Osteoblast (primary cell): Measurements from ENCODE around the gene PIGN. TPM values are rescaled to one million over a fixed set of nuclear protein-coding genes. Genes with fewer than 3 reads are reported as not detected.

Experiments
- DNase-seq: peaks from one replicate; pipeline ENCODE4 v3.0.0; 2011; ENCODE audit warnings: low spot score, mixed read lengths; ENCODE audit not compliant: insufficient read length; ENCODE audit errors: missing footprints
- H2AFZ ChIP-seq: 2 replicates; pipeline ENCODE4 v1.6.0; 2011; ENCODE audit warnings: mild to moderate bottlenecking, low read length
- H3K27ac ChIP-seq: 2 replicates; pipeline ENCODE4 v1.5.1; 2011; ENCODE audit warnings: mild to moderate bottlenecking, low read depth, low read length, moderate library complexity
- H3K27me3 ChIP-seq: 2 replicates; pipeline ENCODE4 v1.6.0; 2012; ENCODE audit warnings: mild to moderate bottlenecking, control low read depth, inconsistent platforms, low read length, moderate library complexity; ENCODE audit not compliant: insufficient read depth
- H3K36me3 ChIP-seq: 2 replicates; pipeline ENCODE4 v1.5.1; 2011; ENCODE audit warnings: mild to moderate bottlenecking, low read length, control low read depth, moderate library complexity; ENCODE audit not compliant: insufficient read depth
- H3K4me1 ChIP-seq: 2 replicates; pipeline ENCODE4 v1.5.1; 2011; ENCODE audit warnings: mild to moderate bottlenecking, low read length, control low read depth, moderate library complexity; ENCODE audit not compliant: insufficient read depth
- H3K4me2 ChIP-seq: 2 replicates; pipeline ENCODE4 v1.6.0; 2011; ENCODE audit warnings: mild to moderate bottlenecking, low read length; ENCODE audit not compliant: insufficient read depth
- H3K4me3 ChIP-seq: fragments of 200-600 bp; sonication (generic); 3 replicates; pipeline ENCODE4 v1.5.1; 2012; ENCODE audit warnings: mild to moderate bottlenecking, low read length, inconsistent platforms; ENCODE audit not compliant: insufficient read depth
- H3K79me2 ChIP-seq: 2 replicates; pipeline ENCODE4 v1.6.0; 2012; ENCODE audit warnings: mild to moderate bottlenecking, low read length, control low read depth, inconsistent platforms; ENCODE audit not compliant: insufficient read depth
- H3K9me3 ChIP-seq: 2 replicates; pipeline ENCODE4 v1.5.1; 2011; ENCODE audit warnings: low read depth, low read length, control low read depth
- H4K20me1 ChIP-seq: 2 replicates; pipeline ENCODE4 v1.6.0; 2012; ENCODE audit warnings: mild to moderate bottlenecking, low read length, control low read depth; ENCODE audit not compliant: insufficient read depth
- CTCF ChIP-seq: IDR thresholded peaks from 2 replicates; pipeline ENCODE4 v1.5.1; 2011; ENCODE audit warnings: mild to moderate bottlenecking, low read depth, low read length, moderate library complexity; ENCODE audit errors: extremely low read depth
- total RNA-seq: library from RNA; depleted of rRNA; stranded (reverse); fragments of >200 nt; gene quantifications from 2 replicates; pipeline ENCODE4 v1.2.3, GENCODE V29; 2012

Gene PIGN
- total RNA-seq, 1 donor, result 44.2 TPM

GRCh38 chr18:62001396-62001795, 185.5 kb downstream of the PIGN start:
- Histone ChIP-seq H3K4me3 (no peak overlapping the region), H3K4me2 (no peak overlapping the region), H3K4me1 (peaks cover 16% of the 10 kb centered on the region), H3K79me2 (no peaks in the 10 kb centered on the region), H4K20me1 (no peaks in the 10 kb centered on the region), H3K36me3 (no peaks in the 10 kb centered on the region), H2AFZ (no peak overlapping the region), H3K27ac (no peak overlapping the region), H3K9me3 (peaks cover 4% of the 10 kb centered on the region), H3K27me3 (no peaks in the 10 kb centered on the region)
- TF ChIP-seq CTCF, result no peak
- DNase-seq, result no peak

GRCh38 chr18:61998957-61999356, 187.9 kb downstream of the PIGN start:
- Histone ChIP-seq H3K79me2 (no peaks in the 10 kb centered on the region), H3K27me3 (no peaks in the 10 kb centered on the region), H3K4me3 (no peak overlapping the region), H4K20me1 (no peaks in the 10 kb centered on the region), H3K4me1 (peaks cover 18% of the 10 kb centered on the region), H3K36me3 (no peaks in the 10 kb centered on the region), H3K4me2 (peak overlapping the region; percentile 18), H3K9me3 (peaks cover 2% of the 10 kb centered on the region), H2AFZ (no peak overlapping the region), H3K27ac (peak overlapping the region; percentile 60)
- DNase-seq, result peak; percentile 78
- TF ChIP-seq CTCF, result no peak

GRCh38 chr18:61998335-61998734, 188.5 kb downstream of the PIGN start:
- Histone ChIP-seq H3K4me2 (peak overlapping the region; percentile 18), H2AFZ (no peak overlapping the region), H3K27me3 (no peaks in the 10 kb centered on the region), H4K20me1 (no peaks in the 10 kb centered on the region), H3K4me3 (no peak overlapping the region), H3K27ac (peak overlapping the region; percentile 60), H3K36me3 (no peaks in the 10 kb centered on the region), H3K4me1 (peaks cover 24% of the 10 kb centered on the region), H3K9me3 (peaks cover 2% of the 10 kb centered on the region), H3K79me2 (no peaks in the 10 kb centered on the region)
- TF ChIP-seq CTCF, result no peak
- no peak for DNase-seq

GRCh38 chr18:61995618-61996017, 191.2 kb downstream of the PIGN start:
- H3K27ac ChIP-seq, result no peak overlapping the region
- H3K27me3 ChIP-seq, result no peaks in the 10 kb centered on the region
- H3K4me3 ChIP-seq, result no peak overlapping the region
- no peak for TF ChIP-seq CTCF
- no peaks in the 10 kb centered on the region for H4K20me1 ChIP-seq
- H3K4me2 ChIP-seq, result no peak overlapping the region
- H3K36me3 ChIP-seq, result no peaks in the 10 kb centered on the region
- H3K79me2 ChIP-seq, result no peaks in the 10 kb centered on the region
- peaks cover 48% of the 10 kb centered on the region for H3K4me1 ChIP-seq
- no peak overlapping the region for H2AFZ ChIP-seq
- no peak for DNase-seq
- H3K9me3 ChIP-seq, result no peaks in the 10 kb centered on the region
